Kidney epithelial cell (primary cell): Measurements from ENCODE around the gene ALK. TPM values are rescaled to one million over a fixed set of nuclear protein-coding genes. Genes with fewer than 3 reads are reported as not detected.
A peak's percentile ranks its signal among the peaks of the same experiment; 100 is the strongest.

Experiments used
- DNase-seq: peaks from one replicate; pipeline ENCODE4 v3.0.0-alpha.2; 2010; ENCODE audit warnings: low read depth
- H3K27me3 ChIP-seq: 2 replicates; pipeline ENCODE4 v1.6.0; 2011; ENCODE audit warnings: low read length; ENCODE audit not compliant: control insufficient read depth, insufficient read depth
- H3K36me3 ChIP-seq: 2 replicates; pipeline ENCODE4 v1.5.1; 2011; ENCODE audit warnings: low read length; ENCODE audit not compliant: control insufficient read depth, insufficient read depth
- H3K4me3 ChIP-seq: 2 replicates; pipeline ENCODE4 v1.5.1; 2011; ENCODE audit warnings: low read depth, mild to moderate bottlenecking, control low read depth, low read length
- total RNA-seq: library from RNA; depleted of rRNA; stranded (reverse); fragments of >200 nt; gene quantifications from 2 replicates; pipeline ENCODE4 v1.2.3, GENCODE V29; 2015
- TF ChIP-seq, protein P1 (sequence below): IDR thresholded peaks from 2 replicates; pipeline ENCODE4 v1.5.1; 2011; ENCODE audit warnings: mild to moderate bottlenecking, moderate library complexity, low read length, control low read depth, inconsistent platforms; ENCODE audit not compliant: insufficient read depth, poor library complexity, severe bottlenecking

ALK gene
- total RNA-seq, 1 donor from 2014 or later = not detected

DNA sequence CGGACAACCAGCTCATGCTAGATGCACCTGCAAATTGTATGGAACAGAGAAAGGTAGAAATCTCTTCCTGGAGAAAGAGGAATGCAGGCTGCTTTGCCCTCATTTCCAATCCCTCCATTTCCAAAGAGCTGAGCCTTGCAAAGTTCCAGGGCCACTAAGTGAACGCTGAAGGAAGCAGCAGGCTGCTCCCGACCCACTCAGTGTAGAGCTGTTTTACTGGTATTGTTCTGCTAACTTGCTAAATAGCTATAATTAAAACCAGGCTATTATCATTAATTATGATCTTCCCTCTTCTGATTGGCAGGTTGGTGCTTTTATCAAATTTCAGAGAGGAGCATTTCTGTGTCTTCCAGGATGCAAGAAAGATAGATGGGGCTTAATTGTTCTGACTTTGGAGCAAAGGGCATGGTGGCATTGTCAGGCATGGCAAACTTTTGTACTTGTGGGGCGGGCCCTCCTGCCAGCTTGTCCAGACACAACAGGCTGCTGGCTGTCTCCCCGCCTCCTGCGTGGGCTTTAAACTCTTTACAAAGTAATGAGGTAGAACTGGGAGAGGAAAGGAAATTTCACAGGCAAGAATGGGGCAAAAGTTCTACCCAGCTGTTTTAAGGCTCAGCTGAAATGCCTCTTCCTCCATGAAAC is 40.2 kb downstream of the ALK start:
- DNase-seq = no peak
- no peaks in the 10 kb centered on the region for H3K27me3 ChIP-seq
- TF ChIP-seq, protein P1, sequence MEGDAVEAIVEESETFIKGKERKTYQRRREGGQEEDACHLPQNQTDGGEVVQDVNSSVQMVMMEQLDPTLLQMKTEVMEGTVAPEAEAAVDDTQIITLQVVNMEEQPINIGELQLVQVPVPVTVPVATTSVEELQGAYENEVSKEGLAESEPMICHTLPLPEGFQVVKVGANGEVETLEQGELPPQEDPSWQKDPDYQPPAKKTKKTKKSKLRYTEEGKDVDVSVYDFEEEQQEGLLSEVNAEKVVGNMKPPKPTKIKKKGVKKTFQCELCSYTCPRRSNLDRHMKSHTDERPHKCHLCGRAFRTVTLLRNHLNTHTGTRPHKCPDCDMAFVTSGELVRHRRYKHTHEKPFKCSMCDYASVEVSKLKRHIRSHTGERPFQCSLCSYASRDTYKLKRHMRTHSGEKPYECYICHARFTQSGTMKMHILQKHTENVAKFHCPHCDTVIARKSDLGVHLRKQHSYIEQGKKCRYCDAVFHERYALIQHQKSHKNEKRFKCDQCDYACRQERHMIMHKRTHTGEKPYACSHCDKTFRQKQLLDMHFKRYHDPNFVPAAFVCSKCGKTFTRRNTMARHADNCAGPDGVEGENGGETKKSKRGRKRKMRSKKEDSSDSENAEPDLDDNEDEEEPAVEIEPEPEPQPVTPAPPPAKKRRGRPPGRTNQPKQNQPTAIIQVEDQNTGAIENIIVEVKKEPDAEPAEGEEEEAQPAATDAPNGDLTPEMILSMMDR = no peak
- H3K36me3 ChIP-seq = no peaks in the 10 kb centered on the region
- H3K4me3 ChIP-seq = no peak overlapping the region

DNA sequence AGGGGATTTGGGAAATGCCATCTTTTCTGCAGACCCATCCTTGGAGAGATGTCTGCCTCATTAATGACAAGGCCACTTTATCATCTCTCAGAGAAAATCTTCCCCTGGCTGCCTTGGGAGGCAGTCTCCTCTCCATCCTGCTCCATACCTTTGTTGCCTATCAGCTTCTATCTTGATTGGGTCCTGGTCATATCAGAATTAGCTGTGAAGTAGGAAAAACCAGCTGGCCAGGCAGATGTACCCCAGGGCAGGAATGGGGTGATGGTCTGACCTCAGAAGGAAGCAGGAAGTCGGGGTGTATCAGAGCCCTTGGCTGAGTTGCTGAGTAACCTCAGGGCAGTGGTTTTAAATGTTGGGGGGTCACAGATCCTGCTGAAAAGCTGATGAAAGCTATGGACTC is 41.3 kb downstream of the ALK start:
- H3K36me3 ChIP-seq = no peaks in the 10 kb centered on the region
- no peak for DNase-seq
- H3K27me3 ChIP-seq = no peaks in the 10 kb centered on the region
- TF ChIP-seq, protein P1 = no peak
- H3K4me3 ChIP-seq = no peak overlapping the region

DNA sequence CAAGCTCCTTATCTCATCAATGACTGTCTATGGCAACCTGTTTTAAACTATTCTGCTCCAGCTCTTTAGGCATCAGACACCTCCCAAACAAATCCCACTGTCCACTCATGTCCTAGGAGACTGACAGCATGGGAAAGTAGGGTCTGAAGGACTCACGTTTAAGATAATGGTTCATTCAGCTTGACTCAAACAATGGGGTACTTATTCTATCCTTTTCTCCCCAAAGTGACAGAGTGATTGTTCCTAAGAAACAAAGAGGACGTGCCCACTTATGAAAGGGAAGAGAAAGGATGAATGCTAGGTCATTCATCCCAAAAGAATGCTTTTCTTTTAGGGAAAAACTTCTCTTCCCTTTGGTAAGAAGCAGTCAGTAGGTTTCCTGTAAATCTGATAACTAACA is 41.9 kb downstream of the ALK start:
- Histone ChIP-seq H3K36me3 (no peaks in the 10 kb centered on the region), H3K4me3 (no peak overlapping the region), H3K27me3 (no peaks in the 10 kb centered on the region)
- TF ChIP-seq, protein P1 = no peak
- no peak for DNase-seq

DNA sequence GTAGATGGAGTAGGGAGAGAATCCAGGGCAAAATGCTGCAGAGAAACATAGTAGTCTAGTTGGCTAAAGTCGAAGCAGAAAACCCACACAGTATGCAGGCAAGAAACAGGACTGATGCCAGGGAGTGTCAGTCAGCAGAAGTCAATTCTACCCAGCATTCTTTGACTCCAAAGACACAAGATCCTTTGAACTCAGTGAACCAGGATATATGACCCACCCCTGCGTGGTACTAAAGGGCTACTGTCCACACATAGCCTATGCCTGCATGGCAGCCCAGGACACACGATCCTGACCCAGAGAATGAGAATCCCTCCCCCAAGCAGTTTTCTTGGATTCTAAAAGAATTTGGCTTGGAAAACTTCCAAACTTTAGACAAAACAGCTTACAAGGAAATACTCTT is 42.5 kb downstream of the ALK start:
- H3K36me3 ChIP-seq = no peaks in the 10 kb centered on the region
- TF ChIP-seq, protein P1 = no peak
- no peak overlapping the region for H3K4me3 ChIP-seq
- DNase-seq = peak; percentile 72
- H3K27me3 ChIP-seq = no peaks in the 10 kb centered on the region

DNA sequence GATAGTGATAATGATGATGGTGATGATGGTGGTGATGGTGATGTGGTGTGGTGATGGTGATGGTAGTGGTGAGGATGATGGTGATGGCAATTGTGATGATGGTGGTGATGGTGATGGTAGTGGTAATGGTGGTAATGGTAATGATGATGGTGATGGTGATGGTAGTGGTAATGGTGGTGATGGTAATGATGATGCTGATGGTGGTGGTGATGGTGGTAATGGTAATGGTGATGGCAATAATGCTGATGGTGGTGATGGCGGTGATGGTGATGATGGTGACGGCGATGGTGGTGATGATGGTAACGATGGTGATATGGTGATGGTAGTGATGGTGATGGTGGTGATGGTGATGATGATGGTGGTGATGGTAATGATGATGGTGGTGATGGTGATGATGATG is 45.0 kb downstream of the ALK start:
- TF ChIP-seq, protein P1 = no peak
- Histone ChIP-seq H3K4me3 (no peak overlapping the region), H3K36me3 (no peaks in the 10 kb centered on the region), H3K27me3 (no peaks in the 10 kb centered on the region)
- DNase-seq = no peak

DNA sequence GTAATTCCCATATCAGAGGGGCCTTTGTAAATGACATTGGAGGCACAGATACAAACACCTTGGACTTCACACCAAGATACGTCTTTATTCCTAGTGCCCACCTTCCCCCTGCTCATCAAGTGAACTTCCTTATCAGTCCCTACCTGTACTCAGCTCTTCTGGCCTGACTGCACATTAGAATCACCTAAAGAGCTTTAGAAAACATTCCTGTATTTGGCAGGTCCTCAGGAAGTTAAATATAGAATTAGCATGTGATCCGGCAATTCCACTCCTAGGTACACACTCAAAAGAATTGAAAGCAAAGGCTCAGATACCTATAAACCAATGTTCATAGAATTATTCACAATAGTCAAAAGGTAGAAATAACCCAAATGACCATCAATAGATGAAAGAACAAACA is 46.6 kb downstream of the ALK start:
- H3K36me3 ChIP-seq = no peaks in the 10 kb centered on the region
- H3K27me3 ChIP-seq = no peaks in the 10 kb centered on the region
- TF ChIP-seq, protein P1 = no peak
- H3K4me3 ChIP-seq = no peak overlapping the region
- DNase-seq = no peak
